Mesendoderm (in vitro differentiated cells): ENCODE data around the gene TRPC4.
"Not testable (repeated sequence)": the region's sequence is repeated elsewhere in the genome, so short reads cannot be mapped to it uniquely, and the experiment has no call there.

ENCODE experiments used
- DNase-seq: peaks from one replicate; pipeline ENCODE4 v3.0.0; 2013
- H2AK5ac ChIP-seq: 2 replicates; pipeline ENCODE4 v1.6.1; 2013; ENCODE audit warnings: low read length, inconsistent platforms
- H2BK120ac ChIP-seq: 2 replicates; pipeline ENCODE4 v1.6.1; 2013; ENCODE audit warnings: low read depth, mild to moderate bottlenecking, low read length, moderate library complexity, mixed read lengths
- H2BK15ac ChIP-seq: replicated peaks from 2 replicates; pipeline ENCODE4 v1.6.1; 2013; ENCODE audit warnings: low read depth, mild to moderate bottlenecking, moderate library complexity
- H2BK5ac ChIP-seq: 2 replicates; pipeline ENCODE4 v1.6.1; 2013; ENCODE audit warnings: low read length, inconsistent platforms
- H3K18ac ChIP-seq: 2 replicates; pipeline ENCODE4 v1.6.1; 2013; ENCODE audit warnings: mild to moderate bottlenecking, low read length, mixed read lengths
- H3K23ac ChIP-seq: one replicate; pipeline ENCODE4 v1.6.1; 2013; ENCODE audit warnings: low read length
- H3K27ac ChIP-seq: 2 replicates; pipeline ENCODE4 v1.5.1; 2013; ENCODE audit warnings: low read depth, mild to moderate bottlenecking, inconsistent platforms, low read length, moderate library complexity
- H3K27me3 ChIP-seq: 2 replicates; pipeline ENCODE4 v1.6.1; 2013; ENCODE audit warnings: low read length, control low read depth, mild to moderate bottlenecking, inconsistent platforms; ENCODE audit not compliant: insufficient read depth, poor library complexity
- H3K36me3 ChIP-seq: 2 replicates; pipeline ENCODE4 v1.6.1; 2013; ENCODE audit warnings: low read length, inconsistent platforms; ENCODE audit not compliant: control insufficient read depth, insufficient read depth
- H3K4ac ChIP-seq: one replicate; pipeline ENCODE4 v1.6.1; 2013; ENCODE audit warnings: low read depth, mild to moderate bottlenecking, low read length, moderate library complexity
- H3K4me1 ChIP-seq: 2 replicates; pipeline ENCODE4 v1.6.1; 2013; ENCODE audit warnings: low read depth, low read length, inconsistent platforms; ENCODE audit not compliant: control insufficient read depth
- H3K4me2 ChIP-seq: 2 replicates; pipeline ENCODE4 v1.6.1; 2013; ENCODE audit warnings: low read length
- H3K4me3 ChIP-seq: 2 replicates; pipeline ENCODE4 v1.5.1; 2013; ENCODE audit warnings: mild to moderate bottlenecking, low read length
- H3K56ac ChIP-seq: one replicate; pipeline ENCODE4 v1.6.1; 2013; ENCODE audit warnings: low read length
- H3K79me1 ChIP-seq: 2 replicates; pipeline ENCODE4 v1.6.1; 2013; ENCODE audit warnings: low read length, inconsistent platforms
- H3K79me2 ChIP-seq: 2 replicates; pipeline ENCODE4 v1.6.1; 2013; ENCODE audit warnings: mild to moderate bottlenecking, low read length; ENCODE audit not compliant: control insufficient read depth, insufficient read depth
- H3K9ac ChIP-seq: 2 replicates; pipeline ENCODE4 v1.6.1; 2013; ENCODE audit warnings: low read length, inconsistent platforms
- H4K5ac ChIP-seq: one replicate; pipeline ENCODE4 v1.6.1; 2013; ENCODE audit warnings: low read length
- H4K8ac ChIP-seq: one replicate; pipeline ENCODE4 v1.6.1; 2013; ENCODE audit warnings: low read depth, mild to moderate bottlenecking, control low read depth, low read length, moderate library complexity
- WGBS: extraction: QIAGEN DNeasy Blood & Tissue Kit; methylation state at CpG from one replicate; pipeline ENCODE4 v1.1.7; 2013; ENCODE audit warnings: low lambda C conversion rate, missing lambda C conversion rate; ENCODE audit not compliant: insufficient coverage; ENCODE audit errors: extremely low coverage; 5-methylcytosine and 5-hydroxymethylcytosine counted together

TRPC4 gene

GRCh38 chr13:37816276-37816675, 53.3 kb downstream of the TRPC4 start:
- Histone ChIP-seq H3K23ac (no peak overlapping the region), H2BK5ac (no peak overlapping the region), H4K8ac (no peak overlapping the region), H3K56ac (no peak overlapping the region), H3K27ac (no peak overlapping the region), H3K36me3 (no peaks in the 10 kb centered on the region), H2AK5ac (no peak overlapping the region), H3K79me2 (no peaks in the 10 kb centered on the region), H4K5ac (no peak overlapping the region), H3K79me1 (no peaks in the 10 kb centered on the region), H3K4me3 (no peak overlapping the region), H3K27me3 (no peaks in the 10 kb centered on the region), H3K4me1 (no peaks in the 10 kb centered on the region), H2BK15ac (no peak overlapping the region), H2BK120ac (no peak overlapping the region), H3K18ac (no peak overlapping the region), H3K4ac (no peak overlapping the region), H3K9ac (no peak overlapping the region), H3K4me2 (no peak overlapping the region)
- no peak for DNase-seq
- WGBS: no CpG with 5 or more reads among the region's 1 CpG

GRCh38 chr13:37811441-37811840, 58.1 kb downstream of the TRPC4 start:
- Histone ChIP-seq H3K9ac (no peak overlapping the region), H3K4me1 (no peaks in the 10 kb centered on the region), H3K36me3 (no peaks in the 10 kb centered on the region), H3K23ac (no peak overlapping the region), H3K27me3 (no peaks in the 10 kb centered on the region), H3K79me1 (no peaks in the 10 kb centered on the region), H3K79me2 (no peaks in the 10 kb centered on the region), H4K5ac (no peak overlapping the region), H2BK15ac (no peak overlapping the region), H3K4me2 (no peak overlapping the region), H2BK120ac (no peak overlapping the region), H3K4me3 (no peak overlapping the region), H3K27ac (no peak overlapping the region), H3K4ac (no peak overlapping the region), H4K8ac (no peak overlapping the region), H3K56ac (no peak overlapping the region), H2BK5ac (no peak overlapping the region), H2AK5ac (no peak overlapping the region), H3K18ac (no peak overlapping the region)
- WGBS: no CpG with 5 or more reads among the region's 2 CpGs
- DNase-seq: no peak

GRCh38 chr13:37806666-37807065, 62.9 kb downstream of the TRPC4 start:
- DNase-seq: no peak
- H3K23ac ChIP-seq: no peak overlapping the region
- H3K79me2 ChIP-seq: no peaks in the 10 kb centered on the region
- no peak overlapping the region for H2BK120ac ChIP-seq
- H3K18ac ChIP-seq: no peak overlapping the region
- no peak overlapping the region for H3K56ac ChIP-seq
- no peaks in the 10 kb centered on the region for H3K27me3 ChIP-seq
- H3K27ac ChIP-seq: no peak overlapping the region
- no CpG with 5 or more reads among the region's 3 CpGs for WGBS
- no peaks in the 10 kb centered on the region for H3K4me1 ChIP-seq
- H3K79me1 ChIP-seq: no peaks in the 10 kb centered on the region
- no peak overlapping the region for H4K5ac ChIP-seq
- H3K4ac ChIP-seq: no peak overlapping the region
- no peak overlapping the region for H2AK5ac ChIP-seq
- H3K4me3 ChIP-seq: no peak overlapping the region
- no peak overlapping the region for H3K9ac ChIP-seq
- H3K4me2 ChIP-seq: no peak overlapping the region
- H2BK15ac ChIP-seq: no peak overlapping the region
- H3K36me3 ChIP-seq: no peaks in the 10 kb centered on the region
- no peak overlapping the region for H4K8ac ChIP-seq
- H2BK5ac ChIP-seq: no peak overlapping the region

GRCh38 chr13:37797631-37798030, 71.9 kb downstream of the TRPC4 start:
- no peak overlapping the region for H3K9ac ChIP-seq
- H3K79me1 ChIP-seq: no peaks in the 10 kb centered on the region
- no peak overlapping the region for H3K23ac ChIP-seq
- no peak overlapping the region for H2BK120ac ChIP-seq
- H3K27ac ChIP-seq: no peak overlapping the region
- no peak overlapping the region for H3K4me3 ChIP-seq
- no peak overlapping the region for H3K4ac ChIP-seq
- H2BK5ac ChIP-seq: no peak overlapping the region
- no peak overlapping the region for H3K4me2 ChIP-seq
- H2AK5ac ChIP-seq: no peak overlapping the region
- H3K79me2 ChIP-seq: no peaks in the 10 kb centered on the region
- no peak overlapping the region for H2BK15ac ChIP-seq
- H4K5ac ChIP-seq: no peak overlapping the region
- no CpG with 5 or more reads among the region's 3 CpGs for WGBS
- no peak overlapping the region for H3K56ac ChIP-seq
- no peak overlapping the region for H3K18ac ChIP-seq
- DNase-seq: no peak
- no peaks in the 10 kb centered on the region for H3K27me3 ChIP-seq
- no peaks in the 10 kb centered on the region for H3K36me3 ChIP-seq
- no peak overlapping the region for H4K8ac ChIP-seq
- no peaks in the 10 kb centered on the region for H3K4me1 ChIP-seq

GRCh38 chr13:37796795-37797194, 72.8 kb downstream of the TRPC4 start:
- not testable (repeated sequence) for H3K23ac ChIP-seq, H3K4ac ChIP-seq, H3K4me3 ChIP-seq, H3K79me1 ChIP-seq, H3K27ac ChIP-seq, H2AK5ac ChIP-seq, H3K9ac ChIP-seq, H3K18ac ChIP-seq, H2BK5ac ChIP-seq, H3K79me2 ChIP-seq, H4K5ac ChIP-seq, H2BK120ac ChIP-seq, H4K8ac ChIP-seq, H3K4me1 ChIP-seq, DNase-seq, H2BK15ac ChIP-seq, H3K27me3 ChIP-seq, H3K36me3 ChIP-seq, H3K56ac ChIP-seq, H3K4me2 ChIP-seq
- no CpG with 5 or more reads among the region's 4 CpGs for WGBS

- H4K8ac ChIP-seq: no peak overlapping the region
- no peaks in the 10 kb centered on the region for H3K79me1 ChIP-seq
- no peak overlapping the region for H3K4me3 ChIP-seq
- no peak overlapping the region for H2BK15ac ChIP-seq
- H2BK120ac ChIP-seq: no peak overlapping the region
- no peak overlapping the region for H3K56ac ChIP-seq
- no peak overlapping the region for H3K4ac ChIP-seq
- H3K27ac ChIP-seq: no peak overlapping the region
- H3K36me3 ChIP-seq: no peaks in the 10 kb centered on the region
- no peak overlapping the region for H3K4me2 ChIP-seq
- no peak overlapping the region for H3K23ac ChIP-seq
- no peaks in the 10 kb centered on the region for H3K79me2 ChIP-seq
- H4K5ac ChIP-seq: no peak overlapping the region
- no peak overlapping the region for H3K18ac ChIP-seq
- no peak overlapping the region for H2AK5ac ChIP-seq
- no peak for DNase-seq
- no peaks in the 10 kb centered on the region for H3K27me3 ChIP-seq
- no peak overlapping the region for H3K9ac ChIP-seq
- H3K4me1 ChIP-seq: no peaks in the 10 kb centered on the region
- no peak overlapping the region for H2BK5ac ChIP-seq
Measured at GRCh38 chr13:37795326-37795725, 74.2 kb downstream of the TRPC4 start.
